ENCODE measurements around the gene PRRC2A.

DNA sequence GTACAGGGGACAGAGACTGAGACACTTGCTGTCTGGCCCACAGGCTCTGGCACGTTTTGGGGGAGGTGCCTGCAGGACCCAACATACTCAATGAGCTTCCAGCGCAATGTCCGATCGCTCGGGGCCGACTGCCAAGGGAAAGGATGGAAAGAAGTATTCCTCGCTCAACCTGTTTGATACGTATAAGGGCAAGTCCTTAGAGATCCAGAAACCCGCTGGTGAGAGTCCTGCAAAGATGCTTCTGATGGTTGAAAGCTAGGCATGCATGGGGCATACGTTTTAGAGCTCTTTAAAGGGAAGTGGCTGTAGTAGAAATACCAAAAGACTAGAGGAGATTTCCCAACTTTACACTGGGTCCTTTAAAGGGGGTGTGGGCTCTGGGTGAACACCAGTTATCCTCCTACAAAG lies 2.2 kb downstream of the PRRC2A start:
- TF ChIP-seq, protein P1, sequence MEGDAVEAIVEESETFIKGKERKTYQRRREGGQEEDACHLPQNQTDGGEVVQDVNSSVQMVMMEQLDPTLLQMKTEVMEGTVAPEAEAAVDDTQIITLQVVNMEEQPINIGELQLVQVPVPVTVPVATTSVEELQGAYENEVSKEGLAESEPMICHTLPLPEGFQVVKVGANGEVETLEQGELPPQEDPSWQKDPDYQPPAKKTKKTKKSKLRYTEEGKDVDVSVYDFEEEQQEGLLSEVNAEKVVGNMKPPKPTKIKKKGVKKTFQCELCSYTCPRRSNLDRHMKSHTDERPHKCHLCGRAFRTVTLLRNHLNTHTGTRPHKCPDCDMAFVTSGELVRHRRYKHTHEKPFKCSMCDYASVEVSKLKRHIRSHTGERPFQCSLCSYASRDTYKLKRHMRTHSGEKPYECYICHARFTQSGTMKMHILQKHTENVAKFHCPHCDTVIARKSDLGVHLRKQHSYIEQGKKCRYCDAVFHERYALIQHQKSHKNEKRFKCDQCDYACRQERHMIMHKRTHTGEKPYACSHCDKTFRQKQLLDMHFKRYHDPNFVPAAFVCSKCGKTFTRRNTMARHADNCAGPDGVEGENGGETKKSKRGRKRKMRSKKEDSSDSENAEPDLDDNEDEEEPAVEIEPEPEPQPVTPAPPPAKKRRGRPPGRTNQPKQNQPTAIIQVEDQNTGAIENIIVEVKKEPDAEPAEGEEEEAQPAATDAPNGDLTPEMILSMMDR (IDR thresholded peaks at IDR 0.05) = no peak
- no peak for TF ChIP-seq POLR2A (IDR thresholded peaks at IDR 0.05)
